ENCODE results near the gene SMYD3. TPM values are rescaled to one million over a fixed set of nuclear protein-coding genes. Genes with fewer than 3 reads are reported as not detected.

The SMYD3 gene
- polyA plus RNA-seq, 2 of the 4 experiments (the other 2 are of a cell fraction) = 18.2 to 35.2 TPM

DNA sequence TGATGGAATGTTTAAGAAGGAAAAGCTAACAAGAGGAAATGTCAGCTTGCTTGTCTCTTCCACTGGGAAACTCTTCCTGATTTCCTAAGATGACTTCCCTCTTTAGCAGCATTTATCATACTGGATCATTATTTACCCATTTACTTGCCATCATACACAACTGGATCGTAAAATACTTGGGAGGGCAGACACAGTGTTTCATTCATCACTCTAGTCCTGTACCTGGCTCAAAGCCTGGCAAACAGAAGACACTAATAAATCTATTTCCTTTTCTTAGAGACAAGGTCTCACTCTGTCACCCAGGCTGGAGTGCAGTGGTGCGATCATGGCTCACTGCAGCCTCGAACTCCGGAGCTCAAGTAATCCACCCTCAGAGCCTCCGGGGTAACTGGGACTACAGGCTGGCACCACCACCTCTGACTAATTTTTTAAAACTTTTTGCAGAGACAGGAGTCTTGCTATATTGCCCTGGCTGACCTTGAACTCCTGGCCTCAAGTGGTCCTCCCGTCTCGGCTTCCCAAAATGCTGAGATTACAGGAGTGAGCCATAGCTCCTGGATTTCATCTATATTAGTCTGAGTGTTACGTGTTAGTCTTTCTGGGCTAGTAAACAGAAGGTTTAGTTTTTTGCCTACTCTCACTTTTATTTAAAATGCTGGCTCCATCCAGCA lies 574.6 kb downstream of the SMYD3 start:
- no peaks in the 10 kb centered on the region for H3K9me3 ChIP-seq
- no peak overlapping the region for H3K4me3 ChIP-seq
- ChIA-PET CTCF (interaction anchor here (1.0 kb wide), 1 partner anchor 10 kb away, joined by 3 read pairs; no protein-coding TSS in a partner anchor), POLR2A (no interaction called here)
- TF ChIP-seq HDAC2 (IDR thresholded peaks at IDR 0.05) (no peak), EP300 (IDR thresholded peaks at IDR 0.05) (no peak), KDM1A (IDR thresholded peaks at IDR 0.05; ENCODE audit: low read depth) (no peak), HOXA7 (CRISPR knock-in tag; IDR thresholded peaks at IDR 0.05) (no peak), HMGXB4 (CRISPR knock-in tag; IDR thresholded peaks at IDR 0.05; ENCODE audit: borderline replicate concordance) (no peak), CHD4 (IDR thresholded peaks at IDR 0.05; ENCODE audit: borderline replicate concordance) (no peak)
- TF ChIP-seq, protein P1, sequence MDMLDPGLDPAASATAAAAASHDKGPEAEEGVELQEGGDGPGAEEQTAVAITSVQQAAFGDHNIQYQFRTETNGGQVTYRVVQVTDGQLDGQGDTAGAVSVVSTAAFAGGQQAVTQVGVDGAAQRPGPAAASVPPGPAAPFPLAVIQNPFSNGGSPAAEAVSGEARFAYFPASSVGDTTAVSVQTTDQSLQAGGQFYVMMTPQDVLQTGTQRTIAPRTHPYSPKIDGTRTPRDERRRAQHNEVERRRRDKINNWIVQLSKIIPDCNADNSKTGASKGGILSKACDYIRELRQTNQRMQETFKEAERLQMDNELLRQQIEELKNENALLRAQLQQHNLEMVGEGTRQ (IDR thresholded peaks at IDR 0.05) = no peak
- TF ChIP-seq, protein P2, sequence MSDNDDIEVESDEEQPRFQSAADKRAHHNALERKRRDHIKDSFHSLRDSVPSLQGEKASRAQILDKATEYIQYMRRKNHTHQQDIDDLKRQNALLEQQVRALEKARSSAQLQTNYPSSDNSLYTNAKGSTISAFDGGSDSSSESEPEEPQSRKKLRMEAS (IDR thresholded peaks at IDR 0.05) = no peak
- H3K4me2 ChIP-seq = no peak overlapping the region
- no peak for ATAC-seq
- WGBS (ENCODE audit: missing lambda C conversion rate) = 88% methylated on average over 8 of the region's 8 CpGs
- H3K4me1 ChIP-seq = no peaks in the 10 kb centered on the region
- no peak overlapping the region for H3K27ac ChIP-seq
- no peak for DNase-seq (ENCODE audit: low read depth in 1 of 2, low spot score in 1 of 2)
- FAIRE-seq = no peak

DNA sequence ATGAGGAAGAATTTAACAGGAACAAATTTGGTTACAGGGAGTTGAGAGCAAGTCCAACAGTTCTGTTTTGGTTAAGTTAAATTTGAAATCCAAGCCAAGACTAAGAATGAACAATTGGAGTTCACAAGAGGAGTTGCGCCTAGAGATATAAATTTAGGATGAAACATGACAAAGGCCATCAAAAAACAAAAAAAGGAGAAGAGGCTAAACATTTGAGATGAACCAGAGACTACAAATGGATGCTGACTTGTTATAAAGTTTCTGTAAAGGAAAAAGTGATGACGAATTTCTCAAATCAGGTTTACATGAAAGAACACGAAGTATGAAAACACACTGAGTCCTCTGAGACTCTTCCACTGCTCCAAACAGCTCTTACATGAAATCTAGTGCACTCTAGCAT lies 575.6 kb downstream of the SMYD3 start:
- no peak for FAIRE-seq
- TF ChIP-seq CHD2 (IDR thresholded peaks at IDR 0.05; ENCODE audit: low read length, partially characterized antibody) (no peak), PHF8 (IDR thresholded peaks at IDR 0.05; ENCODE audit: borderline replicate concordance, low read depth) (no peak), RFX5 (IDR thresholded peaks at IDR 0.05) (no peak), HOXA7 (CRISPR knock-in tag; IDR thresholded peaks at IDR 0.05) (no peak), RAD21 (conservative IDR thresholded peaks at IDR 0.05 in 1 of 2, IDR thresholded peaks at IDR 0.05 in 1 of 2) (no peak), POLR2A (IDR thresholded peaks at IDR 0.05; ENCODE audit: low read length) (no peak), ZC3H11A (IDR thresholded peaks at IDR 0.05) (no peak), EHMT2 (IDR thresholded peaks at IDR 0.05; ENCODE audit: low read depth) (no peak), HDAC2 (IDR thresholded peaks at IDR 0.05) (no peak), HOXB13 (CRISPR knock-in tag; IDR thresholded peaks at IDR 0.05; ENCODE audit: low read depth) (no peak), GATA3 (IDR thresholded peaks at IDR 0.05; ENCODE audit: borderline replicate concordance) (no peak), ELK1 (IDR thresholded peaks at IDR 0.05; ENCODE audit: low read depth, low read length) (no peak), TP53 (CRISPR knock-in tag; IDR thresholded peaks at IDR 0.05) (no peak)
- TF ChIP-seq, protein P3, sequence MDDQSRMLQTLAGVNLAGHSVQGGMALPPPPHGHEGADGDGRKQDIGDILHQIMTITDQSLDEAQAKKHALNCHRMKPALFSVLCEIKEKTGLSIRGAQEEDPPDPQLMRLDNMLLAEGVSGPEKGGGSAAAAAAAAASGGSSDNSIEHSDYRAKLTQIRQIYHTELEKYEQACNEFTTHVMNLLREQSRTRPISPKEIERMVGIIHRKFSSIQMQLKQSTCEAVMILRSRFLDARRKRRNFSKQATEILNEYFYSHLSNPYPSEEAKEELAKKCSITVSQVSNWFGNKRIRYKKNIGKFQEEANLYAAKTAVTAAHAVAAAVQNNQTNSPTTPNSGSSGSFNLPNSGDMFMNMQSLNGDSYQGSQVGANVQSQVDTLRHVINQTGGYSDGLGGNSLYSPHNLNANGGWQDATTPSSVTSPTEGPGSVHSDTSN (IDR thresholded peaks at IDR 0.05) = no peak
- TF ChIP-seq, protein P4, sequence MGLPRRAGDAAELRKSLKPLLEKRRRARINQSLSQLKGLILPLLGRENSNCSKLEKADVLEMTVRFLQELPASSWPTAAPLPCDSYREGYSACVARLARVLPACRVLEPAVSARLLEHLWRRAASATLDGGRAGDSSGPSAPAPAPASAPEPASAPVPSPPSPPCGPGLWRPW (IDR thresholded peaks at IDR 0.05) = no peak
- TF ChIP-seq, protein P2 (IDR thresholded peaks at IDR 0.05) = no peak
- DNase-seq (ENCODE audit: low read depth in 1 of 2, low spot score in 1 of 2) = no peak
- POLR2A ChIA-PET = no interaction called here
- 80% methylated on average over 3 of the region's 3 CpGs for WGBS (ENCODE audit: missing lambda C conversion rate)
- CTCF ChIA-PET = interaction anchor here (1.0 kb wide), 1 partner anchor 9 kb away, joined by 3 read pairs; no protein-coding TSS in a partner anchor
- Histone ChIP-seq H3K27ac (no peak overlapping the region), H3K9me3 (no peaks in the 10 kb centered on the region), H3K4me3 (no peak overlapping the region), H3K4me2 (no peak overlapping the region), H3K4me1 (no peaks in the 10 kb centered on the region)
- ATAC-seq = no peak
